22Rv1 (cell line): Measurements from ENCODE around the gene PANK3.

Experiments
- CTCF ChIP-seq: fragments of 450-650 bp; IDR thresholded peaks from 2 replicates; pipeline ENCODE4 v1.5.1; 2017; ENCODE audit warnings: mild to moderate bottlenecking
- ZFX ChIP-seq: fragments of 450-650 bp; IDR thresholded peaks from 2 replicates; pipeline ENCODE4 v1.6.1; 2017; ENCODE audit warnings: antibody characterized with exemption, borderline replicate concordance

GRCh38 chr5:168528521-168529373 is 50.4 kb downstream of the PANK3 start, which contains the start of gene FBLL1:
- TF ChIP-seq CTCF (no peak), ZFX (no peak)
